CD4-positive, alpha-beta memory T cell (primary cell): ENCODE results near the gene FDX1. TPM values are rescaled to one million over a fixed set of nuclear protein-coding genes. Genes with fewer than 3 reads are reported as not detected.

Experiments used
- CTCF ChIA-PET: fragments of 350-600 bp; sonication (Branson Sonifier 250); formaldehyde crosslinking; loops from one replicate; lab custom pipeline; 2021; ENCODE audit warnings: inconsistent platforms; ENCODE audit not compliant: partially characterized antibody; lab: Charles Lee
- POLR2A ChIA-PET: fragments of 350-600 bp; sonication (Branson Sonifier 250); formaldehyde crosslinking; loops from one replicate; lab custom pipeline; 2021; ENCODE audit not compliant: partially characterized antibody; lab: Charles Lee
- DNase-seq, 5 donors: peaks; one replicate each; pipeline versions ENCODE4 v3.0.0 to v3.0.0-alpha.2; 2020 to 2022; ENCODE audit warnings: mixed read lengths in 1 of 5
- H3K27ac ChIP-seq: one replicate; pipeline ENCODE4 v1.7.0; 2013; ENCODE audit warnings: low read depth, low read length
- H3K27me3 ChIP-seq: 2 replicates; pipeline ENCODE4 v1.7.0; 2013; ENCODE audit warnings: mild to moderate bottlenecking, low read length, moderate library complexity; ENCODE audit not compliant: insufficient read depth
- H3K36me3 ChIP-seq: 2 replicates; pipeline ENCODE4 v1.7.0; 2013; ENCODE audit warnings: mild to moderate bottlenecking, low read length, moderate library complexity; ENCODE audit not compliant: insufficient read depth
- H3K4me1 ChIP-seq: 2 replicates; pipeline ENCODE4 v1.7.0; 2013; ENCODE audit warnings: mild to moderate bottlenecking, low read length, moderate library complexity; ENCODE audit not compliant: insufficient read depth
- H3K4me3 ChIP-seq, 2 donors: one replicate each; pipeline ENCODE4 v1.7.0; 2013; ENCODE audit warnings: low read length in 2 of 2, mild to moderate bottlenecking in 1 of 2
- H3K9me3 ChIP-seq, 2 donors: one replicate each; pipeline ENCODE4 v1.7.0; 2013; ENCODE audit warnings: low read length in 2 of 2, control low read depth in 1 of 2; ENCODE audit not compliant: control insufficient read depth in 1 of 2
- H3K27ac Mint-ChIP-seq, 7 donors: one replicate each; pipeline ENCODE4 v1.8.0; 2020 to 2021; ENCODE audit warnings: mixed read lengths in 7 of 7, mild to moderate bottlenecking in 6 of 7, inconsistent platforms in 3 of 7, moderate library complexity in 3 of 7
- H3K27me3 Mint-ChIP-seq, 2 donors: one replicate each; pipeline ENCODE4 v1.8.0; 2020 to 2021; ENCODE audit warnings: mixed read lengths in 2 of 2
- H3K36me3 Mint-ChIP-seq, 2 donors: one replicate each; pipeline ENCODE4 v1.8.0; 2020 to 2021; ENCODE audit warnings: mixed read lengths in 2 of 2, inconsistent platforms in 1 of 2, mild to moderate bottlenecking in 1 of 2
- H3K4me1 Mint-ChIP-seq, 4 donors: one replicate each; pipeline ENCODE4 v1.8.0; 2020 to 2021; ENCODE audit warnings: mixed read lengths in 4 of 4, mild to moderate bottlenecking in 1 of 4
- H3K4me3 Mint-ChIP-seq, 8 donors: one replicate each; pipeline ENCODE4 v1.8.0; 2020 to 2021; ENCODE audit warnings: mixed read lengths in 8 of 8, mild to moderate bottlenecking in 7 of 8, moderate library complexity in 6 of 8, inconsistent platforms in 3 of 8
- H3K9me3 Mint-ChIP-seq, 8 donors: one replicate each; pipeline ENCODE4 v1.8.0; 2020 to 2021; ENCODE audit warnings: mixed read lengths in 8 of 8, mild to moderate bottlenecking in 5 of 8, inconsistent platforms in 3 of 8, moderate library complexity in 1 of 8
- intact Hi-C: fragments of 100-400 bp; cut with micrococcal nuclease; formaldehyde crosslinking; loops from one replicate; pipeline ENCODE4 v1.15.1; 2023
- polyA plus RNA-seq, 2 donors: library from polyadenylated mRNA; unstranded; fragments of 300-500 nt; fragmentation: Illumina TruSeq; gene quantifications; one replicate each; pipeline ENCODE4 v1.2.3, GENCODE V29; 2021
- total RNA-seq, 2 experiments: library from RNA; stranded (reverse); gene quantifications; one replicate each; pipeline ENCODE4 v1.2.3, GENCODE V29; 2021

Gene FDX1
- total and polyA plus RNA-seq, 4 experiments from 2014 or later, result 10.7 to 25.5 (median 16.2) TPM

GRCh38 chr11:110501428-110501827 is 71.7 kb downstream of the FDX1 start:
- Histone ChIP-seq H3K9me3 (no peaks in the 10 kb centered on the region), H3K27ac (no peak overlapping the region), H3K36me3 (no peaks in the 10 kb centered on the region), H3K4me1 (no peaks in the 10 kb centered on the region), H3K4me3 (no peak overlapping the region), H3K27me3 (no peaks in the 10 kb centered on the region)
- ChIA-PET POLR2A (no interaction called here), CTCF (no interaction called here)
- DNase-seq, result no peak
- Mint-ChIP-seq H3K27ac (no peak overlapping the region), H3K4me3 (no peak overlapping the region), H3K4me1 (no peaks in the 10 kb centered on the region), H3K36me3 (no peaks in the 10 kb centered on the region), H3K27me3 (peaks cover 0 to 2% of the 10 kb centered on the region in 2 donors), H3K9me3 (no peaks in the 10 kb centered on the region)
- intact Hi-C loops, result no loop called here

- ChIA-PET POLR2A (no interaction called here), CTCF (no interaction called here)
- DNase-seq, result no peak
- no peak overlapping the region for H3K4me3 Mint-ChIP-seq
- H3K4me1 Mint-ChIP-seq, result no peaks in the 10 kb centered on the region
- intact Hi-C loops, result no loop called here
- H3K4me3 ChIP-seq, result no peak overlapping the region
- peaks cover 0 to 2% of the 10 kb centered on the region in 2 donors for H3K27me3 Mint-ChIP-seq
- no peaks in the 10 kb centered on the region for H3K27me3 ChIP-seq
- H3K36me3 Mint-ChIP-seq, result no peaks in the 10 kb centered on the region
- no peaks in the 10 kb centered on the region for H3K9me3 ChIP-seq
- H3K9me3 Mint-ChIP-seq, result peaks cover 0 to 2% (median 0%) of the 10 kb centered on the region in 8 donors
- H3K36me3 ChIP-seq, result no peaks in the 10 kb centered on the region
- H3K27ac Mint-ChIP-seq, result no peak overlapping the region
- no peaks in the 10 kb centered on the region for H3K4me1 ChIP-seq
- no peak overlapping the region for H3K27ac ChIP-seq
These were observed 76.0 kb downstream of the FDX1 start for GRCh38 chr11:110505528-110506284.

GRCh38 chr11:110507328-110507727 is 77.6 kb downstream of the FDX1 start:
- H3K27ac Mint-ChIP-seq, result no peak overlapping the region
- POLR2A ChIA-PET, result no interaction called here
- peaks cover 0 to 2% of the 10 kb centered on the region in 2 donors for H3K27me3 Mint-ChIP-seq

GRCh38 chr11:110508786-110509185 is 79.0 kb downstream of the FDX1 start:
- intact Hi-C loops, result no loop called here
- no peaks in the 10 kb centered on the region for H3K9me3 ChIP-seq
- Mint-ChIP-seq H3K4me3 (no peak overlapping the region), H3K27me3 (peaks cover 2 to 6% of the 10 kb centered on the region in 2 donors), H3K4me1 (no peaks in the 10 kb centered on the region), H3K9me3 (peaks cover 0 to 2% (median 0%) of the 10 kb centered on the region in 8 donors), H3K36me3 (no peaks in the 10 kb centered on the region), H3K27ac (no peak overlapping the region)
- CTCF ChIA-PET, result no interaction called here
- POLR2A ChIA-PET, result no interaction called here
- H3K27me3 ChIP-seq, result no peaks in the 10 kb centered on the region
- H3K4me1 ChIP-seq, result no peaks in the 10 kb centered on the region
- H3K4me3 ChIP-seq, result no peak overlapping the region
- no peak for DNase-seq
- H3K27ac ChIP-seq, result no peak overlapping the region
- H3K36me3 ChIP-seq, result no peaks in the 10 kb centered on the region

More at GRCh38 chr11:110507328-110507727, 77.6 kb downstream of the FDX1 start:
- Histone ChIP-seq H3K27me3 (no peaks in the 10 kb centered on the region), H3K9me3 (no peaks in the 10 kb centered on the region), H3K4me3 (no peak overlapping the region), H3K36me3 (no peaks in the 10 kb centered on the region), H3K4me1 (no peaks in the 10 kb centered on the region), H3K27ac (no peak overlapping the region)
- Mint-ChIP-seq H3K9me3 (peaks cover 0 to 2% (median 0%) of the 10 kb centered on the region in 8 donors), H3K4me3 (no peak overlapping the region), H3K4me1 (no peaks in the 10 kb centered on the region), H3K36me3 (no peaks in the 10 kb centered on the region)
- CTCF ChIA-PET, result no interaction called here
- intact Hi-C loops, result no loop called here
- DNase-seq, result no peak

- H3K27ac Mint-ChIP-seq, result no peak overlapping the region
- peaks cover 2 to 6% of the 10 kb centered on the region in 2 donors for H3K27me3 Mint-ChIP-seq
- Histone ChIP-seq H3K27ac (no peak overlapping the region), H3K4me1 (no peaks in the 10 kb centered on the region), H3K4me3 (no peak overlapping the region), H3K27me3 (no peaks in the 10 kb centered on the region), H3K9me3 (no peaks in the 10 kb centered on the region), H3K36me3 (no peaks in the 10 kb centered on the region)
- no peak overlapping the region for H3K4me3 Mint-ChIP-seq
- H3K36me3 Mint-ChIP-seq, result no peaks in the 10 kb centered on the region
- DNase-seq, result no peak
- H3K9me3 Mint-ChIP-seq, result peaks cover 0 to 2% (median 0%) of the 10 kb centered on the region in 8 donors
- CTCF ChIA-PET, result no interaction called here
- intact Hi-C loops, result no loop called here
- POLR2A ChIA-PET, result no interaction called here
- no peaks in the 10 kb centered on the region for H3K4me1 Mint-ChIP-seq
These were observed 79.7 kb downstream of the FDX1 start for GRCh38 chr11:110509472-110509871.

- Histone ChIP-seq H3K4me1 (no peaks in the 10 kb centered on the region), H3K27ac (no peak overlapping the region), H3K36me3 (no peaks in the 10 kb centered on the region), H3K9me3 (no peaks in the 10 kb centered on the region), H3K4me3 (no peak overlapping the region), H3K27me3 (no peaks in the 10 kb centered on the region)
- Mint-ChIP-seq H3K27ac (no peak overlapping the region), H3K4me1 (no peaks in the 10 kb centered on the region), H3K27me3 (peaks cover 2 to 6% of the 10 kb centered on the region in 2 donors), H3K36me3 (no peaks in the 10 kb centered on the region), H3K4me3 (no peak overlapping the region), H3K9me3 (peaks cover 0 to 2% (median 0%) of the 10 kb centered on the region in 8 donors)
- ChIA-PET POLR2A (no interaction called here), CTCF (no interaction called here)
- intact Hi-C loops, result no loop called here
- DNase-seq, result no peak
These were observed 82.3 kb downstream of the FDX1 start for GRCh38 chr11:110512026-110512425.

GRCh38 chr11:110513259-110513801 is 83.6 kb downstream of the FDX1 start:
- DNase-seq, result no peak
- Histone ChIP-seq H3K4me3 (no peak overlapping the region), H3K36me3 (no peaks in the 10 kb centered on the region), H3K27ac (no peak overlapping the region), H3K9me3 (no peaks in the 10 kb centered on the region), H3K27me3 (no peaks in the 10 kb centered on the region), H3K4me1 (no peaks in the 10 kb centered on the region)
- no peaks in the 10 kb centered on the region for H3K36me3 Mint-ChIP-seq
- no peaks in the 10 kb centered on the region for H3K4me1 Mint-ChIP-seq
- peaks cover 0 to 4% (median 1%) of the 10 kb centered on the region in 8 donors for H3K9me3 Mint-ChIP-seq
- H3K27ac Mint-ChIP-seq, result no peak overlapping the region
- ChIA-PET POLR2A (no interaction called here), CTCF (no interaction called here)
- H3K4me3 Mint-ChIP-seq, result no peak overlapping the region
- H3K27me3 Mint-ChIP-seq, result peaks cover 2 to 6% of the 10 kb centered on the region in 2 donors
- intact Hi-C loops, result no loop called here
